ENCODE results near the gene RAB34. TPM values are rescaled to one million over a fixed set of nuclear protein-coding genes. Genes with fewer than 3 reads are reported as not detected.

Gene RAB34
- total RNA-seq, 1 experiment from 2014 or later = 189 TPM

DNA sequence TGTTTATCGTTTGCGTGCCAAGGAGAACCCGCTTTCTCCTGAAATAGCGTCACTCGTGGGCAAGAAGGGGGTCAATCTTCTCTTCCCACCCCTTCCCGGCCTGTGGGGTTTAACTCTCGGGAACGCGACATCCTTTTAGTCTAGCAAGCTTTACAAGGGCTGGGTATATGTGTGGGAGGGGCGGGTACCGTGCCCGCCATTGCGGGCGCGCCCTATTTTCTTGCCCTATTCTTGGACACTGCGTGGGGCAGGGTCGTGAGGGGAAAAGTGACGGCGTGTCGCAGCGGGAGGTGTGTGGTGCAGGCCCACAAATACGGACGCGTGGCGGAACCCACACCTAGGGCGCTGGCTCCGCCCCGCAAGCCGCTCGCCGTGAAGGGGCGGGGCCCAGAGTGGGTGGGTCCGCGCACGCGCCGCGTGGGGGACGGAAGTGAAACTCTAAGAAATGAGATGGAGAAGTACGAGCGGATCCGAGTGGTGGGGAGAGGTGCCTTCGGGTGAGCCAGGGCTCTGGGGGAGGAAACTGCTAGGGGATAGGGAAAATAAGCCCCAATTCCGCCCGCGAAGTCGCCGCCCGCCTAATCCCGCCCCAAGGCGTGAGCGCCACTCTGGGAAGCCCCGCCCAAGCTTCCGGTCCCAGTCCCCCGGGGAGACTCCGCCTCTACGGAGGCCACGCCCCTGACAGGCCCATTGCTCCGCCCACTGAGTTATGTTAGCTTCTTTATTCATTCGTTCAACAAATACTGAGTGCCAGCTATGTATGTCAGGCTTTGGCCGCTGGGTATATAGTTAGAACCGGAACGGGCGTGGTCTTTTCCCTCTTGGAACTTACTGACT is 10.9 kb upstream of the RAB34 start, which contains the start of gene NEK8:
NEK8 (plus strand) TSS at position 425 of the 837 bp plus-strand sequence; CDS start at position 451, 26 bp downstream.
- Mint-ChIP-seq H3K9me3 (no peaks in the 10 kb centered on the region; a peak in 2 of 5 replicates), H3K36me3 (ENCODE audit: insufficient read depth in 1 of 3, low read depth in 3 of 3) (peaks cover 9 to 17% (median 11%) of the 10 kb centered on the region in 3 experiments; a peak in 6 of 7 replicates), H3K27ac (peak within 1 kb of the TSS; percentile 98 to 99 (median 99)), H3K4me3 (peak within 1 kb of the TSS; percentile 95 to 96), H3K4me1 (peaks cover 20 to 22% of the 10 kb centered on the region in 2 experiments), H3K27me3 (ENCODE audit: low read depth) (no peaks in the 10 kb centered on the region; the same call in 1 of the 2 replicates)
- H2BK20ac ChIP-seq (ENCODE audit: low read depth, low read length, poor library complexity, severe bottlenecking) = no peak within 1 kb of the TSS
- peak within 1 kb of the TSS; percentile 82; the same call in 1 of the 2 replicates for H3K14ac ChIP-seq (ENCODE audit: insufficient read depth, low read length)
- no peak within 1 kb of the TSS for H3K4ac ChIP-seq (ENCODE audit: low read depth, low read length)
- H3K9me3 ChIP-seq (ENCODE audit: control insufficient read depth, low read depth, low read length) = no peaks in the 10 kb centered on the region
- H2AK5ac ChIP-seq (ENCODE audit: insufficient read length, low read length) = no peak within 1 kb of the TSS
- H3K4me2 ChIP-seq (ENCODE audit: insufficient read depth, insufficient read length, low read length) = peak within 1 kb of the TSS; percentile 78
- no peaks in the 10 kb centered on the region for H3K79me1 ChIP-seq (ENCODE audit: insufficient read depth, low read depth, low read length, poor library complexity, severe bottlenecking)
- peak within 1 kb of the TSS; percentile 92 for H3K27ac ChIP-seq (ENCODE audit: insufficient read length, low read depth, low read length)
- no peak within 1 kb of the TSS for H3T11ph ChIP-seq (ENCODE audit: low read length)
- no peaks in the 10 kb centered on the region for H3K4me1 ChIP-seq (ENCODE audit: insufficient read depth, low read length)
- H3K9ac ChIP-seq (ENCODE audit: extremely low read depth, insufficient read length, low read length) = peak within 1 kb of the TSS; percentile 52
- H3K56ac ChIP-seq (ENCODE audit: insufficient read length, low read depth, low read length) = no peak within 1 kb of the TSS
- H2AFZ ChIP-seq (ENCODE audit: low read length) = no peak within 1 kb of the TSS
- no peaks in the 10 kb centered on the region for H3K27me3 ChIP-seq (ENCODE audit: insufficient read depth, low read length)
- no peak within 1 kb of the TSS for H4K8ac ChIP-seq (replicated peaks; ENCODE audit: insufficient read length, low read depth, low read length)
- peak; percentile 94 for DNase-seq
- H4K91ac ChIP-seq (ENCODE audit: insufficient read length, low read depth, low read length) = no peak within 1 kb of the TSS
- no peak within 1 kb of the TSS for H3K23ac ChIP-seq (ENCODE audit: insufficient read length, low read depth, low read length)
- H3K79me2 ChIP-seq (ENCODE audit: insufficient read depth, low read length) = no peaks in the 10 kb centered on the region
- WGBS (ENCODE audit: extremely low coverage, insufficient read length, low lambda C conversion rate) = no CpG with 5 or more reads among the region's 64 CpGs
- peaks cover 20% of the 10 kb centered on the region for H3K23me2 ChIP-seq (ENCODE audit: insufficient read length, low read depth, low read length, poor library complexity, severe bottlenecking)
- no peak within 1 kb of the TSS for H2BK15ac ChIP-seq (ENCODE audit: low read depth, low read length)
- peak within 1 kb of the TSS; percentile 49 for H3K18ac ChIP-seq (ENCODE audit: insufficient read length, low read depth, low read length)
- no peak within 1 kb of the TSS for H2BK5ac ChIP-seq (ENCODE audit: insufficient read length, low read length)
- no peak within 1 kb of the TSS for H2BK120ac ChIP-seq (ENCODE audit: low read depth, low read length, poor library complexity, severe bottlenecking)
- H4K20me1 ChIP-seq (ENCODE audit: control insufficient read depth, insufficient read depth, insufficient read length) = no peaks in the 10 kb centered on the region
- H2BK12ac ChIP-seq (ENCODE audit: insufficient read length, low read depth, low read length) = no peak within 1 kb of the TSS
- TF ChIP-seq, protein P1, sequence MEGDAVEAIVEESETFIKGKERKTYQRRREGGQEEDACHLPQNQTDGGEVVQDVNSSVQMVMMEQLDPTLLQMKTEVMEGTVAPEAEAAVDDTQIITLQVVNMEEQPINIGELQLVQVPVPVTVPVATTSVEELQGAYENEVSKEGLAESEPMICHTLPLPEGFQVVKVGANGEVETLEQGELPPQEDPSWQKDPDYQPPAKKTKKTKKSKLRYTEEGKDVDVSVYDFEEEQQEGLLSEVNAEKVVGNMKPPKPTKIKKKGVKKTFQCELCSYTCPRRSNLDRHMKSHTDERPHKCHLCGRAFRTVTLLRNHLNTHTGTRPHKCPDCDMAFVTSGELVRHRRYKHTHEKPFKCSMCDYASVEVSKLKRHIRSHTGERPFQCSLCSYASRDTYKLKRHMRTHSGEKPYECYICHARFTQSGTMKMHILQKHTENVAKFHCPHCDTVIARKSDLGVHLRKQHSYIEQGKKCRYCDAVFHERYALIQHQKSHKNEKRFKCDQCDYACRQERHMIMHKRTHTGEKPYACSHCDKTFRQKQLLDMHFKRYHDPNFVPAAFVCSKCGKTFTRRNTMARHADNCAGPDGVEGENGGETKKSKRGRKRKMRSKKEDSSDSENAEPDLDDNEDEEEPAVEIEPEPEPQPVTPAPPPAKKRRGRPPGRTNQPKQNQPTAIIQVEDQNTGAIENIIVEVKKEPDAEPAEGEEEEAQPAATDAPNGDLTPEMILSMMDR (conservative IDR thresholded peaks at IDR 0.05) = no peak
- H4K5ac ChIP-seq (ENCODE audit: insufficient read length, low read depth, low read length) = no peak within 1 kb of the TSS

Data from H9 (cell line).